Measurements from ENCODE around the gene PPP1R37. TPM values are rescaled to one million over a fixed set of nuclear protein-coding genes. Genes with fewer than 3 reads are reported as not detected.

PPP1R37 gene
- total RNA-seq, 1 experiment from 2014 or later = 33.6 TPM

DNA sequence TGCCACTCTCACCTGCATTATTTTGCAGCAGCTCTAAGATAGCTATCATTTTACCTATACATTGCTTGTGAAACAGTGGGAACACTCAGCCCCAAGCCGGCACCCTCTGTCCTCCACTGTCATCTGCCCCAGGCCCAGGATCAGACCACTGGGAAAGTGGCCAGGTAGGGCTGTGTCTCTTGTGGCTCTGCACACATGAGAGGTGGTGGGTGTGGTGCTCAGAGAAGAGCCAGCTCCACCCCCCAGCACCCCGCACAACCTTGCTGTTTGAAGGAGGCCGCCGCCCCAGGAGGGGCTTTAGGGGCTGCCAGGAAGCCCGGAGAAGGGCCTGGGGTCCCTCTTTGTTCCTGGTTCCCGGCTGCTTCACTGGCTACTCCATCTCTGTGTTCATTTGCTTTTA, 26.6 kb downstream of the PPP1R37 start:
- WGBS (ENCODE audit: extremely low coverage, insufficient read length, low lambda C conversion rate) = no CpG with 5 or more reads among the region's 6 CpGs
- no peak overlapping the region for H2AK5ac ChIP-seq (ENCODE audit: insufficient read length, low read length)
- no peaks in the 10 kb centered on the region for H3K9me3 ChIP-seq (ENCODE audit: control insufficient read depth, low read depth, low read length)
- H3K56ac ChIP-seq (ENCODE audit: insufficient read length, low read depth, low read length) = no peak overlapping the region
- H3K9ac ChIP-seq (ENCODE audit: extremely low read depth, insufficient read length, low read length) = no peak overlapping the region
- H3K23ac ChIP-seq (ENCODE audit: insufficient read length, low read depth, low read length) = no peak overlapping the region
- H2AFZ ChIP-seq (ENCODE audit: low read length) = no peak overlapping the region
- H3K18ac ChIP-seq (ENCODE audit: insufficient read length, low read depth, low read length) = no peak overlapping the region
- no peak overlapping the region for H3K4ac ChIP-seq (ENCODE audit: low read depth, low read length)
- no peak overlapping the region for H2BK15ac ChIP-seq (ENCODE audit: low read depth, low read length)
- no peak overlapping the region for H4K8ac ChIP-seq (replicated peaks; ENCODE audit: insufficient read length, low read depth, low read length)
- no peak overlapping the region for H4K91ac ChIP-seq (ENCODE audit: insufficient read length, low read depth, low read length)
- H2BK12ac ChIP-seq (ENCODE audit: insufficient read length, low read depth, low read length) = no peak overlapping the region
- TF ChIP-seq, protein P1, sequence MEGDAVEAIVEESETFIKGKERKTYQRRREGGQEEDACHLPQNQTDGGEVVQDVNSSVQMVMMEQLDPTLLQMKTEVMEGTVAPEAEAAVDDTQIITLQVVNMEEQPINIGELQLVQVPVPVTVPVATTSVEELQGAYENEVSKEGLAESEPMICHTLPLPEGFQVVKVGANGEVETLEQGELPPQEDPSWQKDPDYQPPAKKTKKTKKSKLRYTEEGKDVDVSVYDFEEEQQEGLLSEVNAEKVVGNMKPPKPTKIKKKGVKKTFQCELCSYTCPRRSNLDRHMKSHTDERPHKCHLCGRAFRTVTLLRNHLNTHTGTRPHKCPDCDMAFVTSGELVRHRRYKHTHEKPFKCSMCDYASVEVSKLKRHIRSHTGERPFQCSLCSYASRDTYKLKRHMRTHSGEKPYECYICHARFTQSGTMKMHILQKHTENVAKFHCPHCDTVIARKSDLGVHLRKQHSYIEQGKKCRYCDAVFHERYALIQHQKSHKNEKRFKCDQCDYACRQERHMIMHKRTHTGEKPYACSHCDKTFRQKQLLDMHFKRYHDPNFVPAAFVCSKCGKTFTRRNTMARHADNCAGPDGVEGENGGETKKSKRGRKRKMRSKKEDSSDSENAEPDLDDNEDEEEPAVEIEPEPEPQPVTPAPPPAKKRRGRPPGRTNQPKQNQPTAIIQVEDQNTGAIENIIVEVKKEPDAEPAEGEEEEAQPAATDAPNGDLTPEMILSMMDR (conservative IDR thresholded peaks at IDR 0.05) = no peak
- DNase-seq = no peak
- H4K5ac ChIP-seq (ENCODE audit: insufficient read length, low read depth, low read length) = no peak overlapping the region
- Mint-ChIP-seq H3K9me3 (no peaks in the 10 kb centered on the region), H3K36me3 (ENCODE audit: insufficient read depth in 1 of 3, low read depth in 3 of 3) (peaks cover 0 to 4% (median 0%) of the 10 kb centered on the region in 3 experiments; a peak in 1 of 7 replicates), H3K4me3 (no peak overlapping the region), H3K27me3 (ENCODE audit: low read depth) (no peaks in the 10 kb centered on the region), H3K4me1 (peaks cover 17 to 28% of the 10 kb centered on the region in 2 experiments), H3K27ac (peak overlapping the region in 1 of 3 experiments; percentile 57; a peak in 1 of 7 replicates)
- H2BK120ac ChIP-seq (ENCODE audit: low read depth, low read length, poor library complexity, severe bottlenecking) = no peak overlapping the region
- H3K27me3 ChIP-seq (ENCODE audit: insufficient read depth, low read length) = no peaks in the 10 kb centered on the region
- H3K14ac ChIP-seq (ENCODE audit: insufficient read depth, low read length) = no peak overlapping the region; the same call in 1 of the 2 replicates
- H3K79me1 ChIP-seq (ENCODE audit: insufficient read depth, low read depth, low read length, poor library complexity, severe bottlenecking) = peaks cover 3% of the 10 kb centered on the region
- H2BK5ac ChIP-seq (ENCODE audit: insufficient read length, low read length) = no peak overlapping the region
- no peaks in the 10 kb centered on the region for H3K23me2 ChIP-seq (ENCODE audit: insufficient read length, low read depth, low read length, poor library complexity, severe bottlenecking)
- H3T11ph ChIP-seq (ENCODE audit: low read length) = no peak overlapping the region
- H3K4me2 ChIP-seq (ENCODE audit: insufficient read depth, insufficient read length, low read length) = no peak overlapping the region
- H3K27ac ChIP-seq (ENCODE audit: insufficient read length, low read depth, low read length) = no peak overlapping the region
- H2BK20ac ChIP-seq (ENCODE audit: low read depth, low read length, poor library complexity, severe bottlenecking) = no peak overlapping the region
- peaks cover 4% of the 10 kb centered on the region; the same call in 1 of the 2 replicates for H3K79me2 ChIP-seq (ENCODE audit: insufficient read depth, low read length)
- no peaks in the 10 kb centered on the region; the same call in 1 of the 2 replicates for H3K4me1 ChIP-seq (ENCODE audit: insufficient read depth, low read length)
- peaks cover 5% of the 10 kb centered on the region for H4K20me1 ChIP-seq (ENCODE audit: control insufficient read depth, insufficient read depth, insufficient read length)

Measured in H9 (cell line).